ENCODE results near the gene ITGB8. TPM values are rescaled to one million over a fixed set of nuclear protein-coding genes. Genes with fewer than 3 reads are reported as not detected.

The ITGB8 gene
- total and polyA plus RNA-seq, 9 of the 15 experiments (the other 6 are each of a cell fraction or from before 2014, with no cell fraction given): under 0.01 to 0.03 (median 0.02) TPM; not detected in 6

DNA sequence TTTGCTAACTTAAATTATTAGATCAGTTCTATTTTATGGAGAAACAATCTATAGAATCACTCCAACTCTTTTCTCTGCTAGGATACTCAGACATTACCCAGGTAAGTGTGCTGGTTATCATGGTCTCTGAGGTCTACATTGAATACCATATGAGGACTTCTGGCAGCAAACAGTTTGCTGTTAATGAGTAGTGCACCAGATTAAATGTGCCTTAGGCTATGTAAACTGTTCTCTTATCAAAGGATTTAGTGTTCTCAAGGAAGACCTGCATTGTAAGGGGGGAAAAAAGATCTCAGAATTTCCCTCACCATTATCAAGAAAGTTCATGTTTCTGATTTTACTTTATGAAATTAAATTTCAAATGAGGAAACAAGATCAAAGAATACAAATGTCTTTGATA lies 107.5 kb downstream of the ITGB8 start:
- BruUV-seq (replicated peaks): no TSS peak
- FAIRE-seq (no peak), ATAC-seq (no peak), DNase-seq (ENCODE audit: extremely low read depth in 1 of 4, low spot score in 3 of 4) (no peak)
- ChIA-PET CTCF (ENCODE audit: low intra/inter-chr PET ratio) (no interaction called here), POLR2A (no interaction called here)
- Histone ChIP-seq H3K27me3 (ENCODE audit: control insufficient read depth in 2 of 2, insufficient read depth in 2 of 2, low read length in 2 of 2) (0 out of 5 replicates have a peak, but pooled peaks cover 0 to 4% of the 10 kb centered on the region in 2 experiments), H3K9ac (ENCODE audit: insufficient read depth in 1 of 2, low read depth in 2 of 2, low read length in 2 of 2) (no peak overlapping the region), H3K4me2 (ENCODE audit: insufficient read depth, low read length) (no peak overlapping the region), H3K4me3 (no peak overlapping the region), H3K79me2 (ENCODE audit: control insufficient read depth, insufficient read depth, low read length) (no peaks in the 10 kb centered on the region), H3K27ac (ENCODE audit: extremely low read depth, low read depth, low read length) (no peak overlapping the region), H2AFZ (ENCODE audit: low read depth, low read length) (no peak overlapping the region), H3K9me1 (ENCODE audit: control insufficient read depth, insufficient read depth, low read length) (no peaks in the 10 kb centered on the region), H3K36me3 (ENCODE audit: control insufficient read depth, insufficient read depth, low read length) (no peaks in the 10 kb centered on the region), H4K20me1 (replicated peaks; ENCODE audit: control insufficient read depth, insufficient read depth, low read length) (no peaks in the 10 kb centered on the region), H3K4me1 (replicated peaks in 1 of 2; ENCODE audit: control insufficient read depth in 2 of 2, insufficient read depth in 2 of 2, low read length in 2 of 2) (no peaks in the 10 kb centered on the region), H3K9me3 (replicated peaks; ENCODE audit: control insufficient read depth, insufficient read depth, low read depth, low read length) (no peaks in the 10 kb centered on the region)
- intact Hi-C loops (cut with micrococcal nuclease) (loop anchor here (5.0 to 10.0 kb wide), 3 partner anchors 86 to 453 kb away; no protein-coding TSS in a partner anchor), in situ Hi-C loops (cut with MboI) (no loop called here)
- TF ChIP-seq TAL1 (IDR thresholded peaks at IDR 0.05) (no peak), XRCC5 (IDR thresholded peaks at IDR 0.05; ENCODE audit: low read depth, low read length) (no peak), KDM5B (IDR thresholded peaks at IDR 0.05; ENCODE audit: insufficient replicate concordance, low read depth, low read length) (no peak), ZBTB7A (IDR thresholded peaks at IDR 0.05; ENCODE audit: borderline replicate concordance, control insufficient read depth, low read depth, low read length) (no peak), CHAMP1 (IDR thresholded peaks at IDR 0.05) (no peak), CAMTA2 (CRISPR knock-in tag; conservative IDR thresholded peaks at IDR 0.05) (no peak), IRF2 (CRISPR knock-in tag; IDR thresholded peaks at IDR 0.05) (no peak), DNMT1 (IDR thresholded peaks at IDR 0.05) (no peak), PYGO2 (tag; IDR thresholded peaks at IDR 0.05) (no peak), RFX7 (CRISPR knock-in tag; IDR thresholded peaks at IDR 0.05) (no peak)
- TF ChIP-seq, protein P1, sequence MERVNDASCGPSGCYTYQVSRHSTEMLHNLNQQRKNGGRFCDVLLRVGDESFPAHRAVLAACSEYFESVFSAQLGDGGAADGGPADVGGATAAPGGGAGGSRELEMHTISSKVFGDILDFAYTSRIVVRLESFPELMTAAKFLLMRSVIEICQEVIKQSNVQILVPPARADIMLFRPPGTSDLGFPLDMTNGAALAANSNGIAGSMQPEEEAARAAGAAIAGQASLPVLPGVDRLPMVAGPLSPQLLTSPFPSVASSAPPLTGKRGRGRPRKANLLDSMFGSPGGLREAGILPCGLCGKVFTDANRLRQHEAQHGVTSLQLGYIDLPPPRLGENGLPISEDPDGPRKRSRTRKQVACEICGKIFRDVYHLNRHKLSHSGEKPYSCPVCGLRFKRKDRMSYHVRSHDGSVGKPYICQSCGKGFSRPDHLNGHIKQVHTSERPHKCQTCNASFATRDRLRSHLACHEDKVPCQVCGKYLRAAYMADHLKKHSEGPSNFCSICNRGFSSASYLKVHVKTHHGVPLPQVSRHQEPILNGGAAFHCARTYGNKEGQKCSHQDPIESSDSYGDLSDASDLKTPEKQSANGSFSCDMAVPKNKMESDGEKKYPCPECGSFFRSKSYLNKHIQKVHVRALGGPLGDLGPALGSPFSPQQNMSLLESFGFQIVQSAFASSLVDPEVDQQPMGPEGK (CRISPR knock-in tag; IDR thresholded peaks at IDR 0.05; ENCODE audit: borderline replicate concordance): no peak
- TF ChIP-seq, protein P2, sequence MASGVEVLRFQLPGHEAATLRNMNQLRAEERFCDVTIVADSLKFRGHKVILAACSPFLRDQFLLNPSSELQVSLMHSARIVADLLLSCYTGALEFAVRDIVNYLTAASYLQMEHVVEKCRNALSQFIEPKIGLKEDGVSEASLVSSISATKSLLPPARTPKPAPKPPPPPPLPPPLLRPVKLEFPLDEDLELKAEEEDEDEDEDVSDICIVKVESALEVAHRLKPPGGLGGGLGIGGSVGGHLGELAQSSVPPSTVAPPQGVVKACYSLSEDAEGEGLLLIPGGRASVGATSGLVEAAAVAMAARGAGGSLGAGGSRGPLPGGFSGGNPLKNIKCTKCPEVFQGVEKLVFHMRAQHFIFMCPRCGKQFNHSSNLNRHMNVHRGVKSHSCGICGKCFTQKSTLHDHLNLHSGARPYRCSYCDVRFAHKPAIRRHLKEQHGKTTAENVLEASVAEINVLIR (CRISPR knock-in tag; IDR thresholded peaks at IDR 0.05): no peak
- TF ChIP-seq, protein P3, sequence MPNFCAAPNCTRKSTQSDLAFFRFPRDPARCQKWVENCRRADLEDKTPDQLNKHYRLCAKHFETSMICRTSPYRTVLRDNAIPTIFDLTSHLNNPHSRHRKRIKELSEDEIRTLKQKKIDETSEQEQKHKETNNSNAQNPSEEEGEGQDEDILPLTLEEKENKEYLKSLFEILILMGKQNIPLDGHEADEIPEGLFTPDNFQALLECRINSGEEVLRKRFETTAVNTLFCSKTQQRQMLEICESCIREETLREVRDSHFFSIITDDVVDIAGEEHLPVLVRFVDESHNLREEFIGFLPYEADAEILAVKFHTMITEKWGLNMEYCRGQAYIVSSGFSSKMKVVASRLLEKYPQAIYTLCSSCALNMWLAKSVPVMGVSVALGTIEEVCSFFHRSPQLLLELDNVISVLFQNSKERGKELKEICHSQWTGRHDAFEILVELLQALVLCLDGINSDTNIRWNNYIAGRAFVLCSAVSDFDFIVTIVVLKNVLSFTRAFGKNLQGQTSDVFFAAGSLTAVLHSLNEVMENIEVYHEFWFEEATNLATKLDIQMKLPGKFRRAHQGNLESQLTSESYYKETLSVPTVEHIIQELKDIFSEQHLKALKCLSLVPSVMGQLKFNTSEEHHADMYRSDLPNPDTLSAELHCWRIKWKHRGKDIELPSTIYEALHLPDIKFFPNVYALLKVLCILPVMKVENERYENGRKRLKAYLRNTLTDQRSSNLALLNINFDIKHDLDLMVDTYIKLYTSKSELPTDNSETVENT (CRISPR knock-in tag; IDR thresholded peaks at IDR 0.05): no peak
